ES-I3 (cell line): ENCODE data around the gene UBE3C.
"Not testable (repeated sequence)": the region's sequence is repeated elsewhere in the genome, so short reads cannot be mapped to it uniquely, and the experiment has no call there.

ENCODE experiments used
- H3K36me3 ChIP-seq: 2 replicates; pipeline ENCODE4 v1.6.1; 2013; ENCODE audit warnings: mild to moderate bottlenecking, low read length, control low read depth, moderate library complexity; ENCODE audit not compliant: insufficient read depth
- H3K4me1 ChIP-seq: 2 replicates; pipeline ENCODE4 v1.6.1; 2013; ENCODE audit warnings: mild to moderate bottlenecking, control low read depth, low read length; ENCODE audit not compliant: insufficient read depth
- H3K9ac ChIP-seq: 2 replicates; pipeline ENCODE4 v1.6.1; 2013; ENCODE audit warnings: low read depth, mild to moderate bottlenecking, low read length, moderate library complexity
- H3K9me3 ChIP-seq: 2 replicates; pipeline ENCODE4 v1.6.1; 2013; ENCODE audit warnings: mild to moderate bottlenecking, low read length, moderate library complexity; ENCODE audit not compliant: control insufficient read depth, insufficient read depth

Gene UBE3C

DNA sequence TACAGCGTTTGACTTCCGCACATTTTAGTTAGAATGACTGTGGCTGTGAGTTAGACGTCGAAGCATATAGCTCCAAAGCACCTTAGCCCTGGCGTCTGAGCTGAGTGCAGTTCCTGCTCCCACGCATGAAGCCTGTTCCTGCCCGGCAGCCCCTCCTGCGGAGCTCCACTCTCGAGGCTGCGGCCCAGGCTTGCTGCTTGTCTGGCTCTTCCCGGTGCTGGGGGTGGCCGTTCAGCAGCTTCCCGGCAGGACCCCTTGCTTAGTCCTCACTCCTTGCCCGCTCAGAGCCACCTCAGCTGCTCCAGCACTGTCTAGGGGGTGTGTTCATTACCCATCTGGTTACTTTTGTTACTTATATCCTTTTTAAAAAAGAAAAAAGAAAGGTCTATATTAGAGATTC is 109.9 kb downstream of the UBE3C start:
- Histone ChIP-seq H3K9ac (no peak overlapping the region), H3K9me3 (no peaks in the 10 kb centered on the region), H3K36me3 (peaks cover 7% of the 10 kb centered on the region)

DNA sequence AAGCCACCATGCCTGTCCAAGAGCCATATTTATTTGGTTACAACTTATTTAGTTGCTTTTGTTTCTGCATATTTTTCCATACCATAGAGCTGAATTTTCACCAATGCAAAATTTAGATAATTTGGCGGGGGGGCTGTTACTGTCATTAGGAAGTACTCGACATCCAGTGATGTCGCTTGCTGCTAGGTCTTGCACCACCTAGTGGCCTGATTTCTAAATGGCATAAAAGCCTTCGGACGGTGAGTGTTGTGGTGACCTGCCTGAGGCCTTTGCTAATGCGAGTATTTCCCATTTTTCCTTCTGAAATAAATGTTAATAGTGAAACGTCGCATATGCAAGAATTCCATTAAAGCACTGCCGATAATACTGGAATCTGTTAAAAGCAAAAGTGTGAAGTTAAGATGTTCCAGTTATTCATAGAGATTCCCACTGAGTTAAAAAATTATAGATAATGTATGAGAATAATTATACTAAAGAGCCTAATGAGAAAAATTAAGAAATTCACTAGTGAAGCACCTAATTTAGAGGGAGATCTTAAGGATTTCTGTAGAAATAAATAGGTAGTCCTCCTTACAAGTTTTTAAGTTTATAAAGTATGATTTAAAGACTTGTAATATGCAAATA is 112.0 kb downstream of the UBE3C start:
- no peaks in the 10 kb centered on the region for H3K9me3 ChIP-seq
- peaks cover 14% of the 10 kb centered on the region for H3K36me3 ChIP-seq
- H3K9ac ChIP-seq, result no peak overlapping the region
- no peaks in the 10 kb centered on the region for H3K4me1 ChIP-seq

More for the DNA sequence above, 109.9 kb downstream of the UBE3C start:
- no peaks in the 10 kb centered on the region for H3K4me1 ChIP-seq

DNA sequence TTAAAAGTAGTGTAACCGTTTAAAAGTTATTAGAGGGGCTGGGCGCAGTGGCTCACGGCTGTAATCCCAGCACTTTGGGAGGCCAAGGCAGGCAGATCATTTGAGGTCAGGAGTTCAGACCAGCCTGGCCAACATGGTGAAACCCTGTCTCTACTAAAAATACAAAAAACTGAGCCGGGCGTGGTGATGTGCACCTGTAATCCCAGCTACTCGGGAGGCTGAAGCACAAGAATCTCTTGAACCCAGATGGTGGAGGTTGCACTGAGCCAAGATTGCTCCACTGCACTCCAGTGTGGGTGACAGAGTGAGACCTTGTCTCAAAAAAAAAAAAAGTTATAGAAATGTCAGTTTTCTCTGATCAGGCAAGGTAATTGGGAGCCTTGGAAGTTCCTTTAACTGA is 113.1 kb downstream of the UBE3C start:
- H3K36me3 ChIP-seq, result peaks cover 18% of the 10 kb centered on the region
- not testable (repeated sequence) for H3K9ac ChIP-seq, H3K9me3 ChIP-seq, H3K4me1 ChIP-seq

DNA sequence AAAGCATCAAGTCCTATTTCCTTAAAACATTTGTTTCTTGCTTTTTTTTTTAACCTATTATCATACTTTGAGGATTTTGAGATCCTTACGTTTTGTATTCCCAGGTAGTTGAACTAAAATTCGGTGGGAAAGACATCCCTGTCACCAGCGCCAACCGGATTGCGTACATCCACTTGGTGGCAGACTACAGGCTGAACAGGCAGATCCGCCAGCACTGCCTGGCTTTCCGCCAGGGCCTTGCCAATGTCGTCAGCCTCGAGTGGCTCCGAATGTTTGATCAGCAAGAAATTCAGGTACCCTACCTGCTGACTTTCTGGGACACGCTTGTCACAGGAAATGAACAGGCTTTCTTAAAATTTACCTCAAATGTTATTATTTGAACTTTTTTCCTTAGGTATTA is 115.1 kb downstream of the UBE3C start:
- Histone ChIP-seq H3K4me1 (no peaks in the 10 kb centered on the region), H3K9me3 (no peaks in the 10 kb centered on the region), H3K36me3 (peaks cover 21% of the 10 kb centered on the region), H3K9ac (no peak overlapping the region)

GRCh38 chr7:157254781-157255180 is 116.1 kb downstream of the UBE3C start:
- H3K9ac ChIP-seq, H3K9me3 ChIP-seq, H3K4me1 ChIP-seq: not testable (repeated sequence)
- peaks cover 21% of the 10 kb centered on the region for H3K36me3 ChIP-seq

GRCh38 chr7:157255201-157255606 is 116.5 kb downstream of the UBE3C start:
- no peaks in the 10 kb centered on the region for H3K4me1 ChIP-seq
- H3K9me3 ChIP-seq, result no peaks in the 10 kb centered on the region
- H3K9ac ChIP-seq, result no peak overlapping the region
- H3K36me3 ChIP-seq, result peaks cover 21% of the 10 kb centered on the region

GRCh38 chr7:157263156-157263555 is 124.4 kb downstream of the UBE3C start:
- H3K9me3 ChIP-seq, result no peaks in the 10 kb centered on the region
- H3K9ac ChIP-seq, result no peak overlapping the region
- no peaks in the 10 kb centered on the region for H3K4me1 ChIP-seq
- H3K36me3 ChIP-seq, result peaks cover 14% of the 10 kb centered on the region

GRCh38 chr7:157265051-157265450 is 126.3 kb downstream of the UBE3C start:
- H3K36me3 ChIP-seq, result peaks cover 17% of the 10 kb centered on the region
- H3K9ac ChIP-seq, result no peak overlapping the region
- no peaks in the 10 kb centered on the region for H3K9me3 ChIP-seq
- no peaks in the 10 kb centered on the region for H3K4me1 ChIP-seq

GRCh38 chr7:157266272-157266671 is 127.5 kb downstream of the UBE3C start:
- Histone ChIP-seq H3K9ac (no peak overlapping the region), H3K9me3 (no peaks in the 10 kb centered on the region), H3K4me1 (no peaks in the 10 kb centered on the region), H3K36me3 (peaks cover 17% of the 10 kb centered on the region; the same call in 1 of the 2 replicates)

- Histone ChIP-seq H3K36me3 (peaks cover 17% of the 10 kb centered on the region; the same call in 1 of the 2 replicates), H3K4me1 (peaks cover 4% of the 10 kb centered on the region), H3K9me3 (no peaks in the 10 kb centered on the region), H3K9ac (no peak overlapping the region)
These were observed 128.8 kb downstream of the UBE3C start for GRCh38 chr7:157267516-157267915.

GRCh38 chr7:157267956-157268355 is 129.2 kb downstream of the UBE3C start:
- Histone ChIP-seq H3K36me3 (peaks cover 17% of the 10 kb centered on the region; the same call in 1 of the 2 replicates), H3K9me3 (no peaks in the 10 kb centered on the region), H3K4me1 (peaks cover 4% of the 10 kb centered on the region), H3K9ac (no peak overlapping the region)

DNA sequence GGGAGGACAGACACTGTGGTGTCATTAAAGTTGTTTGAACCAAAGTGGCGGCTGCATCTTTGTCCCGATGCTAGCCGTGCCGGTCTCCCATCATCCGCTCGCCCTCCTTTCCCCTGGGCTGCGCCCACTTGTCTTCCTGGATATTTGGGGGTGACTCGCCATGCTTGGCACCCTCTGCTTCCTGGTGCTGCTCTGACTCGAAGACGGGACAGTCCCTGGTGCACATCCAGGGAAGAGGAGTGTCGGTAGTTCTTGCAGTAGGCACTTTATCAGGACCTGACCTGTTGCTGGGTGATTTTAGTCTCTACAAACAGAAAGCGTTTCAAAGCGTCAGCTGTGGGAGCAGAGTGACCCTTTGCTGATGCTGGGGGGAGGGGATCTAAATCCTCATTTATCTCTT is 129.8 kb downstream of the UBE3C start:
- Histone ChIP-seq H3K4me1 (peaks cover 4% of the 10 kb centered on the region), H3K36me3 (peaks cover 17% of the 10 kb centered on the region; the same call in 1 of the 2 replicates), H3K9me3 (no peaks in the 10 kb centered on the region), H3K9ac (no peak overlapping the region)

DNA sequence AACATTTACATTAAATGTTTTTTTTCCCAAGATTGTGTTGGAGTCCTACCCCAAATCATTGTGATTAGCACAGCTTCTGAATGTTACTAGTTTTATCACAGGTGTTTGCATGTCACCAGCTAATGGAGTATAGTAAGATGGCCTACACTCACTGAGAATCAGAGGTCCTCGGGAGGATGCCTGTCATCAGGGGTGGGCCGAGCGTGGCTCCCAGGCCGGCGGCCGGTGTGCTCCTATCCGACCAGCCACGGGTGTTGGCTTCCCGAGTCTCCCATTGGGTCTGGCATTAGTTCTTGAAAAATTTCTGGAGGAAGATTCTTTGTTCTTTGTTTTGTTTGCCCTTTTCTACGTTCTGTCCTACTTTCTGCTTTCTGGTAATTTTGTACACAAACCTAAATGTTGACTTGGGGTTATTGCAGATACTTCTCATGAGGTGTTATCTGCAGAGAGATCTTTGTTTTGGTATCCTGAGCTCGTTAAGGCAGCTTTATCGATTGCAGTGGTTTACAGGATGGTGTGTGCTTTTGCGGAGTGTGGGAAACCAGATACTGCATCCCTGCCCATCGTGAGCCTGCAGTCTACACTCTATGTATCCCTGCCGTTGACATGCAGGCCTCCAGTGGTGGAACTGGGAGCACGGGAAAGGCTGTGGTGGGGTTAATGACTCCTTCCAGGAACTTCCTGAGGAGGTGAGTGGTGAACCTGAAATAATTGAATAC is 130.8 kb downstream of the UBE3C start:
- 0 out of 2 replicates have a peak, but pooled peaks cover 10% of the 10 kb centered on the region for H3K36me3 ChIP-seq
- H3K4me1 ChIP-seq, result peaks cover 4% of the 10 kb centered on the region
- H3K9ac ChIP-seq, result no peak overlapping the region
- H3K9me3 ChIP-seq, result no peaks in the 10 kb centered on the region

DNA sequence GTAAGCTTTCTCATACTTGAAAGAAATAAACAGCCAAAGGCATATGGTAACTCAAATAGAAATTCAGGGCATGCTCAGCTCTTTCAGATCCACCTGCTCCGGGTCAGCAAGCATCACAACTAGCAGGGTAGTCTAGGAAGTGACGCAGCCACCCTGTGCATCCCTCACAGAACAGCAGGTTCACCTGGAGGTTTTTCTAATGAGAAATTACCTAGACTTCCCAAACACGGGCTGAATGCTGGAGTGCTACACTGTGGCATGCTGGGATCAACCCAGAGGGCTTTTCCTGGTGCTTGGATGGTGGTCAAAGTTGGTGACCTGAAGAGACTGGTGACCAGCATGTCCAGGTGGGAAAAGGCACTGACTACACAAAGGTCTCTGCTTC is 131.3 kb downstream of the UBE3C start:
- Histone ChIP-seq H3K36me3 (0 out of 2 replicates have a peak, but pooled peaks cover 8% of the 10 kb centered on the region), H3K4me1 (peaks cover 4% of the 10 kb centered on the region), H3K9me3 (no peaks in the 10 kb centered on the region), H3K9ac (no peak overlapping the region)

DNA sequence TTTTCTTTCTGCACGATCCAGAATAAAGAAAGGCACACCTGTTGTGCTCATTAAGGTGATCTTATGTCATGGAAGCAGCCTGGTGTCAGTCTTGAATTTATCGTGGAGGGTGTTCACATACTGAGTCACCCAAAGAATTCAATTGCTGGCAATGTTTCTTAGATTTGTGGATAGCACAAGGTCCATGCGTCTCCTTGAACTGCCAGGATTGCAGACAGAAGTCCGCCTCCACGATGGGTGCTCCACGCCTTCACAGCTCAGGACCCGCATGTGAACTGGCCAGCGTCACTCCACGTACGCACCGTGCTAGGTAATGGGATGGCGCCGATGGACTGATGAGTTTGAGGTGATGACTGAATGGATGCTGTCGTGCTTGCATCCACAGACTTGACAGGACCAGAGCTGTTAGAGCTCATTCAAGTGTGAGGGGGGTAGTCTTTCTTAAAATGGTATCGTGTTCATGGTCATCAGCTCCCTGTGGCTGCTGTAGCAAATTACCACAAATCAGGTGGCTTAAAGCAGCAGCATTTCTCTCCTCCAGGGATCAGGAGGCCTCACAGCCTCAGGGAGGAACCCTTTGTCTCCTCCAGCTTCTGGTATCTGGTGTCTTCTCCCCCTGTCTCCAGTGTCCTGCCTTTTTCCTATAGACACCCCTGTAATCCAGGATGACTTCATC is 132.7 kb downstream of the UBE3C start:
- Histone ChIP-seq H3K9me3 (no peaks in the 10 kb centered on the region), H3K9ac (no peak overlapping the region), H3K36me3 (0 out of 2 replicates have a peak, but pooled peaks cover 7% of the 10 kb centered on the region), H3K4me1 (peaks cover 5% of the 10 kb centered on the region)
